ENCODE results near the gene SLC36A1.

The SLC36A1 gene

DNA sequence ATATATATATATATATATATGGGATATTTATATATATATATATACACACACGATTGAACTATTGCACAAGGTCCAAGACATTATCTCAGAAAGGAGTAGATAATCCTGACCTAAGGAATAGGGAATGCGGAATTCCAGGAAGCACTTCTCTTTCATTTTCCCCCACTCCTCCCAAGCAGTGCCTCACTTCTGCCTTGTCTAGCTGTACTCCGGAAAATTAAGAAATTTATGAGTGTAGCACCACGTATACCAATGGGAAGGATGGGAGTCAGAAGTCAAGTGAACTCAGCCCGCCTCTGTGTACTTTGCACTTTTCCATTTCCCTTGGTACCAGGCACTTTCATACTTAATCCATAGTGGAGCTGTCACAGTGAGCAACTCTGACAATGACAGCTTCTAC is 10.9 kb downstream of the SLC36A1 start:
- Histone ChIP-seq H2BK12ac (ENCODE audit: low read length) (no peak overlapping the region), H3K79me1 (ENCODE audit: low read depth, low read length) (peaks cover 1% of the 10 kb centered on the region), H3K9ac (ENCODE audit: low read depth, low read length, poor library complexity) (no peak overlapping the region), H3K4me2 (ENCODE audit: insufficient read depth, low read length, poor library complexity, severe bottlenecking) (no peak overlapping the region), H4K91ac (ENCODE audit: low read depth, low read length, poor library complexity) (no peak overlapping the region), H2BK120ac (ENCODE audit: low read depth, low read length) (no peak overlapping the region), H3K9me3 (replicated peaks in 1 of 2; ENCODE audit: control insufficient read depth in 2 of 2, insufficient read depth in 1 of 2, low read depth in 1 of 2, low read length in 2 of 2) (no peaks in the 10 kb centered on the region), H3K14ac (ENCODE audit: low read length) (no peak overlapping the region), H2AK5ac (ENCODE audit: low read depth, low read length) (no peak overlapping the region), H2AFZ (ENCODE audit: low read length) (no peak overlapping the region), H3K4ac (ENCODE audit: low read length) (no peak overlapping the region), H2BK15ac (ENCODE audit: low read length) (no peak overlapping the region), H3K18ac (ENCODE audit: low read length) (no peak overlapping the region), H2BK5ac (ENCODE audit: low read length) (no peak overlapping the region), H3K27ac (replicated peaks; ENCODE audit: low read length) (no peak overlapping the region), H3K23ac (ENCODE audit: low read depth, low read length, poor library complexity) (no peak overlapping the region), H3K36me3 (replicated peaks in 1 of 2; ENCODE audit: control insufficient read depth in 2 of 2, insufficient read depth in 2 of 2, low read length in 2 of 2) (no peaks in the 10 kb centered on the region), H3K4me1 (ENCODE audit: control insufficient read depth in 2 of 2, insufficient read depth in 1 of 2, low read depth in 1 of 2, low read length in 2 of 2) (no peaks in the 10 kb centered on the region), H4K8ac (ENCODE audit: low read depth, low read length) (no peak overlapping the region), H3K4me3 (ENCODE audit: low read length in 2 of 2) (no peak overlapping the region), H3K27me3 (ENCODE audit: control insufficient read depth in 3 of 3, insufficient read depth in 3 of 3, low read depth in 1 of 3, low read length in 3 of 3) (no peaks in the 10 kb centered on the region)
- DNase-seq (ENCODE audit: low spot score): no peak
- WGBS, 2 donors (ENCODE audit: extremely low coverage in 2 of 2, insufficient read length in 2 of 2, insufficient replicate concordance in 1 of 2): no CpG with 5 or more reads among the region's 5 CpGs

DNA sequence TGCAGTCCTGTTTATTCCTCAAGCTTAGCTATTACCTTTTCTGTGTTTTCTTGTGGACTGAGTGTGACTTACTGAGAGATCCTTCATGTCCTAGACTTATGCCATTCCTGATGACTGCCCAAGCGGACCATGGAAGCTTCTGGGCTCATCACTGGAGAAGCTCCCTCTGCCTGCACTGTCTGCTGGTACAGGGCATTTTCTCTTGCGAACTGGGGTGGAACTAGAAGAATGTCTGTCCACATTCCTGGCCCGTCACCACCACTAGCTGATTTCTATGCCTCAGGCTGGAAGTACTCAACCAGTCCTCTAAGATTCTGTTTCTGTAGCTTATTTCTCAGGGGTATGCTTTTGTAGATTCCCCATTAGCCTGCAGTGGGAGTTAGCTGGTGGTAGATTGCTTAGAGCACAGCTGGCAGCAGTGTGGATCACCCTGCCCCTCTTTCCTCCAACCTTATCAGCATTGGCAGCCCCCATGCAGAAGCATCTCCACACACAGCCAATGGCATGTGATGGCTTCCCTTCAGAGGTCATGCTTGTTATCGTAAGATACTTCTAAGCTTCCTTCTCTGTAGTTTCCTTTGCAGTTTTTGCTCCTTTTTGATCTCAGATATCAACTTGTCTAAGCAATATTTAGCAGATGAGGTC is 12.4 kb downstream of the SLC36A1 start:
- Histone ChIP-seq H3K9me3 (replicated peaks in 1 of 2; ENCODE audit: control insufficient read depth in 2 of 2, insufficient read depth in 1 of 2, low read depth in 1 of 2, low read length in 2 of 2) (no peaks in the 10 kb centered on the region), H4K8ac (ENCODE audit: low read depth, low read length) (no peak overlapping the region), H3K9ac (ENCODE audit: low read depth, low read length, poor library complexity) (no peak overlapping the region), H3K36me3 (replicated peaks in 1 of 2; ENCODE audit: control insufficient read depth in 2 of 2, insufficient read depth in 2 of 2, low read length in 2 of 2) (no peaks in the 10 kb centered on the region), H3K14ac (ENCODE audit: low read length) (no peak overlapping the region), H3K4me1 (ENCODE audit: control insufficient read depth in 2 of 2, insufficient read depth in 1 of 2, low read depth in 1 of 2, low read length in 2 of 2) (no peaks in the 10 kb centered on the region), H3K4me2 (ENCODE audit: insufficient read depth, low read length, poor library complexity, severe bottlenecking) (no peak overlapping the region), H3K27ac (replicated peaks; ENCODE audit: low read length) (no peak overlapping the region), H3K4ac (ENCODE audit: low read length) (no peak overlapping the region), H2BK5ac (ENCODE audit: low read length) (no peak overlapping the region), H2BK120ac (ENCODE audit: low read depth, low read length) (no peak overlapping the region), H2AFZ (ENCODE audit: low read length) (no peak overlapping the region), H2BK15ac (ENCODE audit: low read length) (no peak overlapping the region), H3K18ac (ENCODE audit: low read length) (no peak overlapping the region), H4K91ac (ENCODE audit: low read depth, low read length, poor library complexity) (no peak overlapping the region), H2AK5ac (ENCODE audit: low read depth, low read length) (no peak overlapping the region), H2BK12ac (ENCODE audit: low read length) (no peak overlapping the region), H3K27me3 (ENCODE audit: control insufficient read depth in 3 of 3, insufficient read depth in 3 of 3, low read depth in 1 of 3, low read length in 3 of 3) (no peaks in the 10 kb centered on the region), H3K79me1 (ENCODE audit: low read depth, low read length) (peaks cover 1% of the 10 kb centered on the region), H3K23ac (ENCODE audit: low read depth, low read length, poor library complexity) (no peak overlapping the region), H3K4me3 (ENCODE audit: low read length in 2 of 2) (no peak overlapping the region)
- no CpG with 5 or more reads among the region's 4 CpGs for WGBS, 2 donors (ENCODE audit: extremely low coverage in 2 of 2, insufficient read length in 2 of 2, insufficient replicate concordance in 1 of 2)
- no peak for DNase-seq (ENCODE audit: low spot score)

GRCh38 chr5:151461312-151461711 is 13.9 kb downstream of the SLC36A1 start:
- H3K36me3 ChIP-seq (replicated peaks in 1 of 2; ENCODE audit: control insufficient read depth in 2 of 2, insufficient read depth in 2 of 2, low read length in 2 of 2): peaks cover 0 to 6% of the 10 kb centered on the region in 2 donors
- DNase-seq (ENCODE audit: low spot score): no peak
- H2BK12ac ChIP-seq (ENCODE audit: low read length): no peak overlapping the region
- no peaks in the 10 kb centered on the region for H3K4me1 ChIP-seq (ENCODE audit: control insufficient read depth in 2 of 2, insufficient read depth in 1 of 2, low read depth in 1 of 2, low read length in 2 of 2)
- H3K27ac ChIP-seq (replicated peaks; ENCODE audit: low read length): no peak overlapping the region
- H4K91ac ChIP-seq (ENCODE audit: low read depth, low read length, poor library complexity): no peak overlapping the region
- no peaks in the 10 kb centered on the region for H3K9me3 ChIP-seq (replicated peaks in 1 of 2; ENCODE audit: control insufficient read depth in 2 of 2, insufficient read depth in 1 of 2, low read depth in 1 of 2, low read length in 2 of 2)
- H2BK120ac ChIP-seq (ENCODE audit: low read depth, low read length): no peak overlapping the region
- H2AK5ac ChIP-seq (ENCODE audit: low read depth, low read length): no peak overlapping the region
- peaks cover 1% of the 10 kb centered on the region for H3K79me1 ChIP-seq (ENCODE audit: low read depth, low read length)
- H2AFZ ChIP-seq (ENCODE audit: low read length): no peak overlapping the region
- H3K18ac ChIP-seq (ENCODE audit: low read length): no peak overlapping the region
- H3K14ac ChIP-seq (ENCODE audit: low read length): no peak overlapping the region
- no peak overlapping the region for H4K8ac ChIP-seq (ENCODE audit: low read depth, low read length)
- no peak overlapping the region for H3K4me2 ChIP-seq (ENCODE audit: insufficient read depth, low read length, poor library complexity, severe bottlenecking)
- no peak overlapping the region for H3K23ac ChIP-seq (ENCODE audit: low read depth, low read length, poor library complexity)
- H3K9ac ChIP-seq (ENCODE audit: low read depth, low read length, poor library complexity): no peak overlapping the region
- WGBS, 2 donors (ENCODE audit: extremely low coverage in 2 of 2, insufficient read length in 2 of 2, insufficient replicate concordance in 1 of 2): no CpG with 5 or more reads among the region's 3 CpGs
- H3K4ac ChIP-seq (ENCODE audit: low read length): no peak overlapping the region
- H2BK15ac ChIP-seq (ENCODE audit: low read length): no peak overlapping the region
- H3K4me3 ChIP-seq (ENCODE audit: low read length in 2 of 2): no peak overlapping the region
- H2BK5ac ChIP-seq (ENCODE audit: low read length): no peak overlapping the region
- H3K27me3 ChIP-seq (ENCODE audit: control insufficient read depth in 3 of 3, insufficient read depth in 3 of 3, low read depth in 1 of 3, low read length in 3 of 3): no peaks in the 10 kb centered on the region

DNA sequence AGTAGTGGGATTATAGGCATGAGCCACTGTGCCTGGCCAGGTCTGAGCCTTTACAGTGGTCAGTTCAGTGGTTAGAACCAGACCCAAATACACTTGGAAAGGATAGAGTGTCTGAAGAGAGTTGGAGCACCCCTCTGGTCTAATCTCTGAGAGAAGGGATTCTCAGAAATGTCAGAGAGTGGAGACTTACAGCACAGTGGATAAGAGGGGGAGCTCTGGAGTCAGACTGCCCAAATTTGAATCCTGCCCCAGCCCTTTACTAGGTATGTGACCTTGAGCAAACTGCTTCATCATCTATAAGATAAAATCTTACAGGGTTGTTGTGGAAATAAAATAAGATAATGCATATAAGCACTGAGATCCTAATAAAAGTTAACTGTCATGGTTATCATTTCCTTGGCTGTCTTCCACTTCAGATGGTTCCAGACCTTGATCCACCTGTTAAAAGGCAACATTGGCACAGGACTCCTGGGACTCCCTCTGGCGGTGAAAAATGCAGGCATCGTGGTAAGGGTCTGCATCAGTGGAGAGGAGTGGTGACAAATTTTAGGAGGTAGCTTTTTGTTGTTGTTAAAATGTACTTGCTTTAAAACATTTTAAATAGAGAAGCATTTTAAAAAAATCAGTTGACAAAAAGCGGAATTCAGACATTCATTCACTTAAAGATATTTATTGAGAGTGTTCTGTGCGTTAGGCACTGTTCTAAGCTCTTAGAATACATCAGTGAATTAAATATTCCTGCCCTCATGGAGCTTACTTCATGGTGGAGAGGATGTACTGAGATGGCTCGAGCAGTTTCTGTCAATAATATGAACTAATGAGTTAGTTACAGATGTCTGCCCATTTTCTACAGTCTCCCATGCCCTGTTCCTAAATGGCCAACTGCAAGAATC is 16.0 kb downstream of the SLC36A1 start:
- Histone ChIP-seq H3K27ac (replicated peaks; ENCODE audit: low read length) (no peak overlapping the region), H3K18ac (ENCODE audit: low read length) (no peak overlapping the region), H4K8ac (ENCODE audit: low read depth, low read length) (no peak overlapping the region), H2BK12ac (ENCODE audit: low read length) (no peak overlapping the region), H4K91ac (ENCODE audit: low read depth, low read length, poor library complexity) (no peak overlapping the region), H2BK120ac (ENCODE audit: low read depth, low read length) (no peak overlapping the region), H3K36me3 (replicated peaks in 1 of 2; ENCODE audit: control insufficient read depth in 2 of 2, insufficient read depth in 2 of 2, low read length in 2 of 2) (peaks cover 0 to 13% of the 10 kb centered on the region in 2 donors), H3K4me3 (ENCODE audit: low read length in 2 of 2) (no peak overlapping the region), H2BK5ac (ENCODE audit: low read length) (no peak overlapping the region), H3K23ac (ENCODE audit: low read depth, low read length, poor library complexity) (no peak overlapping the region), H3K14ac (ENCODE audit: low read length) (no peak overlapping the region), H3K9me3 (replicated peaks in 1 of 2; ENCODE audit: control insufficient read depth in 2 of 2, insufficient read depth in 1 of 2, low read depth in 1 of 2, low read length in 2 of 2) (peaks cover 0 to 2% of the 10 kb centered on the region in 2 donors), H2AK5ac (ENCODE audit: low read depth, low read length) (no peak overlapping the region), H3K4me1 (ENCODE audit: control insufficient read depth in 2 of 2, insufficient read depth in 1 of 2, low read depth in 1 of 2, low read length in 2 of 2) (no peaks in the 10 kb centered on the region), H2BK15ac (ENCODE audit: low read length) (no peak overlapping the region), H2AFZ (ENCODE audit: low read length) (no peak overlapping the region), H3K79me1 (ENCODE audit: low read depth, low read length) (peaks cover 1% of the 10 kb centered on the region), H3K9ac (ENCODE audit: low read depth, low read length, poor library complexity) (no peak overlapping the region), H3K4ac (ENCODE audit: low read length) (no peak overlapping the region), H3K27me3 (ENCODE audit: control insufficient read depth in 3 of 3, insufficient read depth in 3 of 3, low read depth in 1 of 3, low read length in 3 of 3) (no peaks in the 10 kb centered on the region), H3K4me2 (ENCODE audit: insufficient read depth, low read length, poor library complexity, severe bottlenecking) (no peak overlapping the region)
- WGBS, 2 donors (ENCODE audit: extremely low coverage in 2 of 2, insufficient read length in 2 of 2, insufficient replicate concordance in 1 of 2): no CpG with 5 or more reads among the region's 5 CpGs
- DNase-seq (ENCODE audit: low spot score): no peak

All from neuronal stem cell (in vitro differentiated cells).